ENCODE results near the gene MLH1. TPM values are rescaled to one million over a fixed set of nuclear protein-coding genes. Genes with fewer than 3 reads are reported as not detected.

Gene MLH1
- total and polyA plus RNA-seq, 2 of the 8 experiments (the other 6 are each of a cell fraction or from before 2014, with no cell fraction given): 36.4 to 47.3 TPM

GRCh38 chr3:37037352-37037751 is 44.0 kb downstream of the MLH1 start:
- Histone ChIP-seq H2BK12ac (ENCODE audit: low read depth, low read length) (no peak overlapping the region), H3K9me3 (ENCODE audit: insufficient read depth in 2 of 2, low read depth in 1 of 2, low read length in 1 of 2) (0 out of 4 replicates have a peak, but pooled peaks cover 0 to 3% of the 10 kb centered on the region in 2 experiments), H3K4me3 (ENCODE audit: extremely low read depth in 1 of 4, insufficient read depth in 2 of 4, low read depth in 3 of 4, low read length in 4 of 4) (no peak overlapping the region), H3K79me1 (ENCODE audit: low read depth, low read length) (peaks cover 4% of the 10 kb centered on the region; the same call in 1 of the 2 replicates), H3K79me2 (ENCODE audit: control insufficient read depth in 1 of 2, insufficient read depth in 2 of 2, low read length in 2 of 2) (no peaks in the 10 kb centered on the region), H3K4me1 (replicated peaks in 1 of 4; ENCODE audit: control insufficient read depth in 3 of 4, insufficient read depth in 4 of 4, low read length in 3 of 4) (no peaks in the 10 kb centered on the region), H2BK5ac (ENCODE audit: low read depth, low read length) (no peak overlapping the region), H3K23ac (ENCODE audit: insufficient read length) (no peak overlapping the region), H4K20me1 (replicated peaks in 1 of 2; ENCODE audit: control insufficient read depth in 1 of 2, insufficient read depth in 2 of 2, low read length in 2 of 2) (no peaks in the 10 kb centered on the region), H3K18ac (ENCODE audit: extremely low read depth, low read length) (no peak overlapping the region), H2BK15ac (ENCODE audit: low read length) (no peak overlapping the region), H3K27ac (ENCODE audit: low read depth, low read length) (no peak overlapping the region), H4K5ac (ENCODE audit: insufficient read length, low read depth, low read length) (no peak overlapping the region), H3K56ac (replicated peaks; ENCODE audit: insufficient read length, low read depth, low read length) (no peak overlapping the region), H3K4ac (replicated peaks; ENCODE audit: insufficient read length, low read depth, low read length) (no peak overlapping the region), H2AK5ac (ENCODE audit: low read depth, low read length) (no peak overlapping the region), H3K27me3 (replicated peaks in 1 of 4; ENCODE audit: control insufficient read depth in 3 of 4, extremely low read depth in 1 of 4, insufficient read depth in 3 of 4, low read length in 3 of 4) (no peaks in the 10 kb centered on the region), H2AFZ (ENCODE audit: low read length) (no peak overlapping the region), H2BK20ac (ENCODE audit: low read length) (no peak overlapping the region), H3K14ac (ENCODE audit: insufficient read length) (no peak overlapping the region), H3K9ac (replicated peaks in 1 of 4; ENCODE audit: extremely low read depth in 1 of 4, low read depth in 3 of 4, low read length in 3 of 4) (no peak overlapping the region), H3K4me2 (ENCODE audit: insufficient read depth in 1 of 2, low read depth in 2 of 2, low read length in 2 of 2) (no peak overlapping the region), H2BK120ac (replicated peaks; ENCODE audit: low read depth, low read length) (no peak overlapping the region), H4K8ac (ENCODE audit: extremely low read depth, insufficient read depth, low read length) (no peak overlapping the region), H3K36me3 (ENCODE audit: control insufficient read depth in 2 of 4, insufficient read depth in 4 of 4, low read length in 3 of 4) (peaks cover 7 to 61% (median 40%) of the 10 kb centered on the region in 4 experiments; a peak in 7 of 8 replicates), H3K23me2 (ENCODE audit: low read depth, low read length) (no peaks in the 10 kb centered on the region), H4K91ac (replicated peaks; ENCODE audit: insufficient read length, low read length) (no peak overlapping the region)
- FAIRE-seq: no peak
- no peak for TF ChIP-seq USF2 (IDR thresholded peaks at IDR 0.05; ENCODE audit: low read length)
- no peak for DNase-seq (ENCODE audit: low read depth in 1 of 2, low spot score in 2 of 2)
- 90% methylated on average over 3 of the region's 3 CpGs; no CpG with 5 or more reads in 1 of the 2 experiments for WGBS, 2 experiments (ENCODE audit: extremely low coverage in 1 of 2, insufficient coverage in 1 of 2, insufficient read length in 1 of 2, insufficient replicate concordance in 2 of 2, low coverage in 1 of 2, low lambda C conversion rate in 2 of 2, missing lambda C conversion rate in 1 of 2)
- POLR2A ChIA-PET (ENCODE audit: partially characterized antibody): interaction anchor here (2.4 kb wide), 1 partner anchor 44 kb away, joined by 5 read pairs; the partner anchor contains the start of genes EPM2AIP1 and MLH1
- CTCF ChIA-PET (ENCODE audit: partially characterized antibody): interaction anchor here (1.3 to 1.5 kb wide), 2 partner anchors 133 to 306 kb away, joined by 3 read pairs; no protein-coding TSS in a partner anchor

All from H1 (cell line).